Measurements from ENCODE around the gene CD180.
"Not testable (repeated sequence)": the region's sequence is repeated elsewhere in the genome, so short reads cannot be mapped to it uniquely, and the experiment has no call there.

CD180 gene

DNA sequence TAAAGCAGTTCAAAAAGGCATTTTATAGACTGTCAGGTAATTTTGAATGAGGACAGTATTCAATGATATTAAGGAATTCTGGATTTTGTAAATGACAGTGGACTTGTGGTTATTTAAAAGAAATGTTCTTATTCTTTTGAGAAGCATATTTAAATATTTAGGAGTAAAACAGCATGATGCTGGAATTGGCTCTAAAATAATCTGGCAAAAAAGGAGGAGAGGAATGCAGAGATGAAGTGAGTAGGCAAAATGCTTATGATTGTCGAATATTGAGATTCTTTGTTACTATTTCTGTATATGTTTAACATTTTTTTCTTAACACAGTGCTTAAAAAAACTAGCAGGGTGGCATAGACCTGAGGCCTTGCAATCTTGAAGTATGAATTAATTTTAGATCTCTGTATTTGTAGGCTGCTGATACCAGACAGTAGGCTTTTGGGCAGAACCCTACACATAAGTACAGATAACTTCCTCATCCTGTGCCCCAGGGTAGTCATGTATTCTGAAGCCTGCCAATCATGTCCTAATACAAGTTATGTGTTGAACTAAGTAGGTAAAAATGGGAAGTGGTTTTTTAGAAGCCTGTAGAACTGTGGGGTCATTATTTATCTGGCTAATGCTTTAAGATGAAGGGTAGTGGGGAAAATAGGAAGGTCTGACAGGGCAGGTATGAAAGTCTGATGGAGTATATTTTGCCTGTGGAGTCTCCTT is 9.4 kb downstream of the CD180 start:
- DNase-seq = no peak

DNA sequence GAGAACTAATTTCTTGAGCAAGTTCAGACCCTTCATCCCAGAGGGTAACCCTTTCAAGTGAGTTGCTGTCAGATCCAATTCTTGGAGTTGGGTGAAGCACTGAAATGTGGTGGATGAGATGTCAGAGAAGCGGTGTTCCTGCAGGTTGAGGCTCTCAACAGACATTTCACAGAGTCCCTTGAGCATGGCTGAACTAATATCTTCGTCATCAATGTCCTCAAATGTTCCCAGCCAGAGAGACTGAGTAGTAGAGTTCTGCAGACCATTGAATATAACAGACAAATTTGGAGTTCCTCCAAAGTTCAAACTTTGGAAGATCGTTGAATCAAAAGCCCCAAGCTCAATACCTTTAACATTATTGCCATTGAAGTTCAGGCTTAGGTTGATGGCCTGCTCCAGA is 12.7 kb downstream of the CD180 start:
- DNase-seq = no peak

DNA sequence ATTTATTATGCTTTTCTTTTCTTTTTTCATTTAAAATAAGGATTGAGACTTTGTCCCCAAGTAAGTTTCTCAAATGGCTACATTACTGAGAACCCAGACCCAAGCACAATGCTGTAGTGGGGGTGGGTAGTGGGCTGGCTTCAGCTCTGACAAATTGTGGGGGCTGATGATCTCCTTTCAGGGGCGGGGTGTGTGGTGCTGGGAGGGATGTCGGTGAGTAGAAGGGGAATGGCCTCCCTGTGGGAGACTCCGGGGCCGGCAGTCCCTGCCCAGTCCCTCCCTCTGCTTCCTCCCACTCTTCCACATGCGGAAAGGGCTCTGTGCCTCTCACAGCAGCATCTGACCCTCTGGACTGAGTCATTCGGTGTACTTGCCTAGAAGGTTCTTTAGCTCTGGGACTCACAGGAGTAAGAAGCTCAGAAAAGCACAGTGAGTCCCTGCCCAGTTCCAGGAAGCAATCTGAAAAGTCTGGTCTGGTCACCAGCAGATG is 14.3 kb downstream of the CD180 start:
- no peak for DNase-seq

DNA sequence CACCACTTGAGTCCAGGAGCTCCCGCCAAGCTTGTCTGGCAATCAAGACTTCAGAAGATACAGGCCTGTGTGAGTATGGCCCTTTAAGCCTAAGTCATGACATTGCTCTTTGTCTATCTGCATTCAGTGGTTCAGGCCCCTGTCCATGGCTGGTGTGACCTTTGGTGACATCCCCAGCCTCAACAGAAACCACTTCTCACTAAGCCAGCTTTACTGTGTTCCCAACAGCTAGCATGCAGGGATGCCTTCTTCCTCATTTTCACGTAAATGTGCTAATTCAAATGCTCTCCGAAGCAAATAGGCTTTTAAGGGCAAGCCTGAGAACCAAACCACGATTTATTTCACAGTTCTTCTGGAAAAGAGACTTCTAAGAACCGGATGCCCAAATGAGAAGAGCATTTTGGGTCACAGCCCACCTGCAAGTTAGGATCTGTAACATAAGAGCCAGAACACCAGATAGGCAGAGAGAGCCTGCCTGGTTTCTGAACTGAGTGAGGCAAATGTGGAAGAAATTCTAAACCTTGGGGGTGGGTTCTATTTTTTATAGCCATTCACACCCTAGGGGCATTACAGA is 14.9 kb downstream of the CD180 start:
- DNase-seq = no peak

GRCh38 chr5:67179697-67180361 is 16.8 kb downstream of the CD180 start:
- no peak for DNase-seq

- DNase-seq = no peak
These were observed 17.6 kb downstream of the CD180 start for GRCh38 chr5:67178966-67179365.

GRCh38 chr5:67178085-67178484 is 18.5 kb downstream of the CD180 start:
- peak; percentile 1 for DNase-seq

DNA sequence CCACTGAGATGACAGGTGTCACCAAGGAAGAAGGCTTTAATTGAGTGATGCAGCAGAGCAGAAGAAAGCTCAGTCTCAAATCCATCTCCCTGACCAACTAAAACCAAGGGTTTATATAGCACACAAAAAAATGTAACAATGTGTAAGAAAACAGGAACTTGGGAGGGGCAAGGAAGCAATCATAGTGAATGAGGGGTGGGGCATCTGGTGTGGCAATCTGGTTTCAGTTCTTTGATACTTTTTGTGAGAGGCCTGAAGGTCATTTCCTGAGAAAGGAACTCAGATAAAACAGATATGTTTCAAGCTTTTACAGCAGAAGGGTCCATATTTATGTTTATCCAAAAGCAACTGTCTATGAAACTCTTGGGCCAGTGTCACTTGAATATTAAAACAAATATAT is 19.7 kb downstream of the CD180 start:
- no peak for DNase-seq

GRCh38 chr5:67173959-67174358 is 22.6 kb downstream of the CD180 start:
- no peak for DNase-seq

GRCh38 chr5:67173351-67173750 is 23.2 kb downstream of the CD180 start:
- DNase-seq = not testable (repeated sequence)

DNA sequence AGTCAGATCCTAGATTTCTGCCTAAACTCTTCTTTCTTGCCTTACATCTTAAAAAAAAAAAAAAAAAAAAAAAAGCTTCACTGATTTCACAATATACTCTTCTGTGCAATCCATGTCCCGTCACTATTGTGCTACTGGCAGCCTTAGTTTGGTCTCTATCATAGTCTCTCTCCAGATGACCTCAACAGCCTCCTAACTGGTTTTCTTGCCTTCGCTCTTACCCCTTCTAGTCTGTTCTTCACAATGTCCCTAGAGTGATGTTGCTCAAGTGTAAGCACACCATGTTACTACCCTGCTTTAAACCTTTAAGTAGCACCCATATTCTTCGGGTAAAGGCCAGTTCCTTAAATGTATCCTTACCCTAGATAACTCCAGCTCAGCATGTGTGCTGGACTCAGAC is 25.8 kb downstream of the CD180 start:
- no peak for DNase-seq

DNA sequence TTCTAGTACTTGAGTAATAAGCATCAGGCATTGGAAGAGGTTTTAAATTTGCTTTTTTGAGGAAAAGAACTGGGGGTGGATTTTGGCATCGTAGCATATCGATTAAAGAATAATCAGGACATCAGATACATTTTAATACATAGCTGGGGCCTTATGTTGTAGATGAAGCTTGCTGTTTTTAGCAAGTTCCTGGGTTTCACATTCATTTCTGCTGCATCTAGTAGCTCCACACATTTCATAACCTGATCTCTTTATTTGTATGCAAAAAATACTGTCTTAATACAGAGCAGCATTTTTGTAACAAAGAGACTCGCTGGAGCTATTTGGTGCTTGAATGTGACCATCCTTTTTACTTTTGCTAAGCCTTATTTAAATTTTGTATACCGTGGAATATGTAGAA is 28.5 kb downstream of the CD180 start:
- no peak for DNase-seq

GRCh38 chr5:67166460-67167285 is 29.9 kb downstream of the CD180 start:
- no peak for DNase-seq

- no peak for DNase-seq
These were observed 30.8 kb downstream of the CD180 start for GRCh38 chr5:67165526-67166459.

GRCh38 chr5:67164856-67165525 is 31.6 kb downstream of the CD180 start:
- DNase-seq = no peak

GRCh38 chr5:67163863-67164595 is 32.6 kb downstream of the CD180 start:
- DNase-seq = no peak

- DNase-seq = no peak
These were observed 33.3 kb downstream of the CD180 start for GRCh38 chr5:67163231-67163756.

GRCh38 chr5:67161767-67162166 is 34.8 kb downstream of the CD180 start:
- no peak for DNase-seq

DNA sequence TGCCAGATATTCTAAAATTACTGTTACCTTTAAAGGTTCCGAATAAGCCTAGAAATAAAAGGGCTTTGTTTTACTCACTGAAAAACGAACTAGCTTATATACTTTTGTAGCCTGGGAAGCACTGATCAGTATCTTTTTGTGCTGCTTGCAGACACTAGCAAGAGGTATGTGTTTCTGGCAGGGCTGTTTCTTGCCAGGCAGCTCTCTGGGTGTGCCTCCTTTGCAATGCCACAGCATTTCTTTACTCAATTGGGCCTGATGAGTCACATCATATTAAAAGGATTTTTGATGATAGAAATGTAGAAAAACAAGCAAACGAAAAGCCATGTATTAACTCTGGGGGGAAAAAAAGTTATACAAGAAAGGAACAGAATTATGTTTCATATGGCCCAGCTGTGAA is 35.6 kb downstream of the CD180 start:
- no peak for DNase-seq

GRCh38 chr5:67160272-67160671 is 36.3 kb downstream of the CD180 start:
- no peak for DNase-seq
